A673 (cell line): ENCODE data around the gene SHC4.

Source experiments
- EZH2 ChIP-seq: fragments of 200-600 bp; sonication (generic); IDR thresholded peaks from 2 replicates; pipeline ENCODE4 v1.6.1; 2017; ENCODE audit warnings: borderline replicate concordance, low read depth, mild to moderate bottlenecking, mixed read lengths, antibody characterized with exemption, low read length; ENCODE audit not compliant: poor library complexity, severe bottlenecking
- TF ChIP-seq, protein P1 (sequence below): fragments of 300-800, 200-600 bp; sonication (generic); conservative IDR thresholded peaks from 2 replicates; pipeline ENCODE4 v1.5.1; 2017; ENCODE audit warnings: low read depth, mild to moderate bottlenecking, antibody characterized with exemption, low read length, moderate library complexity, mixed read lengths

DNA sequence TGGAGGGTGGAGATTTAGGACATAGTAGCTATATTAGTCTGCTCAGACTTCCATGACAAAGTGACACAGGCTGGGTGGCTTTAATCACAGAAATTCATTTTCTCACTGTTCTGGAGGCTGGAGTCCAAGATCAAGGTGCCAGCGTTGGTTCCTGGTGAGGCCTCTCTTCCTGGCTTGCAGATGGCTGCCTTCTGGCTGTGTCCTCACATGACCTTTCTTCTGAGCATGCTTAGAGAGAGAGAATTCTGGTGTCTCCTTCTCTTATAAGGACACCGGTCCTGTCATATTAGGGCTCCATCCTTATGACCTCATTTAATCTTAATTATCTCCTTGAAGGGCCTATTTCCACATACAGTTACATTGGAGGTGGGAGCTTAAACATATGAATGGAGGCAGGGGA, 14.9 kb upstream of the SHC4 start:
- TF ChIP-seq, protein P1, sequence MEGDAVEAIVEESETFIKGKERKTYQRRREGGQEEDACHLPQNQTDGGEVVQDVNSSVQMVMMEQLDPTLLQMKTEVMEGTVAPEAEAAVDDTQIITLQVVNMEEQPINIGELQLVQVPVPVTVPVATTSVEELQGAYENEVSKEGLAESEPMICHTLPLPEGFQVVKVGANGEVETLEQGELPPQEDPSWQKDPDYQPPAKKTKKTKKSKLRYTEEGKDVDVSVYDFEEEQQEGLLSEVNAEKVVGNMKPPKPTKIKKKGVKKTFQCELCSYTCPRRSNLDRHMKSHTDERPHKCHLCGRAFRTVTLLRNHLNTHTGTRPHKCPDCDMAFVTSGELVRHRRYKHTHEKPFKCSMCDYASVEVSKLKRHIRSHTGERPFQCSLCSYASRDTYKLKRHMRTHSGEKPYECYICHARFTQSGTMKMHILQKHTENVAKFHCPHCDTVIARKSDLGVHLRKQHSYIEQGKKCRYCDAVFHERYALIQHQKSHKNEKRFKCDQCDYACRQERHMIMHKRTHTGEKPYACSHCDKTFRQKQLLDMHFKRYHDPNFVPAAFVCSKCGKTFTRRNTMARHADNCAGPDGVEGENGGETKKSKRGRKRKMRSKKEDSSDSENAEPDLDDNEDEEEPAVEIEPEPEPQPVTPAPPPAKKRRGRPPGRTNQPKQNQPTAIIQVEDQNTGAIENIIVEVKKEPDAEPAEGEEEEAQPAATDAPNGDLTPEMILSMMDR = no peak
- TF ChIP-seq EZH2 = no peak
